Cerebellar nuclear complex (tissue), 1 donor: ENCODE data around the gene TSPAN31.
A peak's percentile ranks its signal among the peaks of the same experiment; 100 is the strongest.

ENCODE experiments used
- DNase-seq, 2 experiments: peaks; one replicate each; lab custom pipeline; 2025; lab: John Stamatoyannopoulos, UW

TSPAN31 gene

GRCh38 chr12:57752668-57753000 is 7.8 kb downstream of the TSPAN31 start:
- no peak for DNase-seq

DNA sequence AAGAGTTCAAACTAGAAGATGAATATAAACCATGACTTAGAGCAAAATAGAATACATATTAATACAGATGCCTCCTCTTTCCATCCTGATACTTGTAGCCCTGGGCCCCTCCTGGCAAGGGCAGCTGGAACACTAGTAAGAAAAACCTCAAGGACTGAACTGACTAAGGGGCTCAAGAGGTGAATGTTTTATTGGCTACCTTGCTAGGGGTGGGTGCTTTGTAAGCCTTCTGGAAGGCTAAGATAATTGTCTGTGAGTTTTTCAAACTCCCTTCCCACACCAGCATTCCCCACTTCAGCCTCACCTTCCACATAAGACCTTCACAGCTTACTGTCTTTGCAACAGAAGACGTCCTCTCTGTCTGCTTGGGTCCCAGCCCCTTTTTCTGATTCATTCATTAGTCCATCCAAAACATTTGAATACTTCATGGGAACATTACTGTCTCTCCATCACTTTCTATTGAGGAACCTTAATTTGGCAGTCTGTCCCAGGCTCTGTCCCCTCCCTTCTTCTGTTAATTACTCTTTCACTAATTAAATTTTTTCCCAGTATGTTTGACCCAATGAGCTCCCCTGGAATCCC is 9.0 kb downstream of the TSPAN31 start:
- no peak for DNase-seq

GRCh38 chr12:57754411-57755193 is 9.8 kb downstream of the TSPAN31 start, which contains the start of gene MARCHF9:
TSS of gene MARCHF9 (plus strand) at chr12:57755103. CDS start at chr12:57755529, 426 bp downstream.
- DNase-seq: peak; percentile 4 to 30

DNA sequence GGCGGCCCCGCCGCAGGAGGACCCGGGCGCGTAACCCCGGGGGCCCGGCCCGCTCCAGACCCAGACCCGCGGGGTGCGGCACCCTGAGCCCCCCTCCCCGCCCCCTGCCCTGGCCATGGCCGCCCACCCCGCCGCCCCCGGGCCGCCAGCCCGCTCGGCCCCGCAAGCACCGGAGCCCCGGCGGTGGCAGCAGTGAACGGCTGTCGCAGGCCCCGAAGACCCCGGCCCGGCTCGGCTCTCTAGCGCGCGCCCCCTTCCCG is 10.3 kb downstream of the TSPAN31 start:
- DNase-seq: no peak

- DNase-seq: no peak
These were observed 10.9 kb downstream of the TSPAN31 start for GRCh38 chr12:57755454-57756372.

- no peak for DNase-seq
These were observed 11.8 kb downstream of the TSPAN31 start for GRCh38 chr12:57756406-57757341.

- no peak for DNase-seq
These were observed 12.9 kb downstream of the TSPAN31 start for GRCh38 chr12:57757771-57758170.

DNA sequence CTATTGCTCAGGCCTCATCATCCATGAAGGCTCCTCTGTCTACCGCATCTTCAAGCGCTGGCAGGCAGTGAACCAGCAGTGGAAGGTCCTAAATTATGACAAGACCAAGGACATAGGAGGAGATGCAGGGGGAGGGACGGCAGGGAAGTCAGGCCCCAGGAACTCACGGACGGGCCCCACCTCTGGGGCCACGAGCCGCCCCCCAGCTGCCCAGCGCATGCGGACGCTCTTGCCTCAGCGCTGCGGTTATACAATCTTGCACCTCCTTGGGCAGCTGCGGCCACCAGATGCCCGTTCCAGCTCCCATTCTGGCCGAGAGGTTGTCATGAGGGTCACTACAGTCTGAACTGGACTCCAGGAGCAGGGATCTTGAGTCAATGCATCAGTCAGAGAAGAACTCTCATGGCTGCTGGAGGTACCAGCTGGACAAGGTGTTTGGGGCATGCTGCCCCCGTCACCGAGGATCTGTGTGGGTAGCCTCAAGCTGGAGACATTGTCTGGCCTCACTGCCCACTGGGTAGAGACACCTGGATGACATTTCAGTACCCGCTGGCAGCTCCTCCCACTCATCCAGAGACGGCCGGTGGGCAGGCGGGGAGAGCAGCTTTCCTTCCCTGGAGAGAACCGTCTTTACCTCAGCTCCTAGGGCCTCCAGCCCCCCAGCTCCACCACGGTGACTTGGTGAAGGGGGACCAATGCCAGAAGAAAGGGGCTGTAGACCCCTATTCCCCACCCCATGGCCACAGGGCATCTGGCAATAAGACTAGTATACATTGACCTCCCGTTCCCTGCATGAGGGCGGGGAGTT is 13.9 kb downstream of the TSPAN31 start:
- no peak for DNase-seq

- no peak for DNase-seq
These were observed 14.6 kb downstream of the TSPAN31 start for GRCh38 chr12:57759360-57759980.

GRCh38 chr12:57760347-57760982 is 15.6 kb downstream of the TSPAN31 start:
- DNase-seq: no peak

- no peak for DNase-seq
These were observed 16.7 kb downstream of the TSPAN31 start for GRCh38 chr12:57761391-57761998.

DNA sequence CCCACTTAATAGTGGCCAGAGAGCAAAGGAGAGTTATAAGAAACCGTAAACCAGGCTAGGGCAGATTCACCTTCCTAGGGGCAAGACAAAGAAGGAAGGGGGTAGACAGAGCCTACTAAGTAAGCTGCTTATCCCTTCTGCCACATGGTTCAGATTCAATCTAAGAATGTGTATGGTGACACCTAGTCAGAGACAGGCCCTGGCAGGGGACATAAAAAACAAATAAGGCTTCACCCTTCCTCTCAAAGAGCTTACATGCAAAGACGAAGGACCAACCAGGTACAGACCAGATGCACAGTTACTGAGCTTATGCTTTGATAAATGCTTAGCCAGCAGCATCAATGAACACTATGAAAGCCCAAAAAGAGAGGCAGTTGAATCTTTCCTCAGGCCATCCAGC is 17.6 kb downstream of the TSPAN31 start:
- no peak for DNase-seq

GRCh38 chr12:57763881-57764661 is 19.2 kb downstream of the TSPAN31 start:
- no peak for DNase-seq

DNA sequence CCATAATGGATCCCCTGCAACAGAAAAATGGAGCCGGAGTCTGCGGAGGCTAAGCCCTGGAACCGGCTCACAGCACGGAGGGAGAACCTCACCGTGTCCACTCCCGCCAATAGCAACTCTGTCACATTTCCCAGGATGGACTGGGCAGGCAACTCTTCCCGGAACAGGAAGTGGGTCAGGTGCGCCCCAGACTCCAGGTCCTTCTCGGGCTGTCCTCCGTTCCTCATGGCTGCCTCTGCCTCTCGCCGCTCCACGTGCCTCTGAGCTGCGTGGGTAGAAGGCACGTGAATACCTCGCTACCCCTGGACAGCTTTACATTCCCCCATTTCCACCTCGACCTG is 19.8 kb downstream of the TSPAN31 start:
- no peak for DNase-seq

- no peak for DNase-seq
These were observed 20.3 kb downstream of the TSPAN31 start for GRCh38 chr12:57765003-57765697.

- DNase-seq: no peak
These were observed 21.0 kb downstream of the TSPAN31 start for GRCh38 chr12:57765698-57766463.
